ENCODE results near the gene MACO1. TPM values are rescaled to one million over a fixed set of nuclear protein-coding genes. Genes with fewer than 3 reads are reported as not detected.
"Not testable (repeated sequence)": the region's sequence is repeated elsewhere in the genome, so short reads cannot be mapped to it uniquely, and the experiment has no call there.

MACO1 gene
- total RNA-seq, 1 donor from 2014 or later, result 20.4 TPM

DNA sequence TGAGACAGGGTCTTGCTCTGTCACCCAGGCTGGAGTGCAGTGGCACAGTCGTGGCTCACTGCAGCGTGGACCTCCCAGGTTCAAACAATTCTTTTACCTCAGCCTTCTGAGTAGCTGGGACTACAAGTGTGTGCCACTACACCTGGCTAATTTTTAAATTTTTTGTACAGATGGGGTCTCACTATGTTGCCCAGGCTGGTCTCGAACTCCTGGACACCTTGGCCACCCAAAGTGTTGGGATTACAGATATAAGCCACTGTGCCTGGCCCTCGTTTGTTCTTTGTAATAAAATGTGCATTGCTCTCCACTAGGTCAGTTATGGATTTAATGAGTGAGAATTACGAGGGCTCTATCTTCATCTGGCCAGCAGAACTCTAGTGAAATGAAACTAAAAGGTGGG is 13.9 kb downstream of the MACO1 start:
- DNase-seq (ENCODE audit: low spot score); ATAC-seq; intact Hi-C loops (cut with DNase I): not testable (repeated sequence)

DNA sequence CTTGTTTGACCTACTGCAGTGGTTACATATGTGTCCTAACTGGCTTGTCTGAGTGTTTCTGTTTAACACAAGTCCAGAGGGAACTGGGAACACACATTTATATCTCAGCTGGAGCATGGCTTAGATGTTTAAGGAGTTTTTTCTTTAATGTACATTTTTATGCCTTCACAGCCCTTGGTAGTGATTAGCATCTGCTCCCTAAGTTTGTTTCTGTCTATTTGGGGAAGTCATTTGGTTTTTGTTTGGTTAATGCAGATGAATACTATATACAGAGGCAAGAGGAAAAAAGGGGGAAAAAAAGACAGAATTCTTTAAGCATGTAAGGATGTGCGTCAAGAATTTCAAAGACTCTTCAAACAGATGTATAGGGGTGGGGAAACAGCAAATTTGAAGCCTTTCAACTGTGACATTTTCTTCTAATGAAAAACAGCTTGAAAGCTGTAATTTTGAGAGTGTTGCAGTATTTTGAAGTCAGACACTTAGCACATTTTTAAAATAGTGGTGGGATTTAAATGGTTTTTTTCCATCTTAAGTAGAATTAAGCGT is 15.4 kb downstream of the MACO1 start:
- ATAC-seq, result no peak
- intact Hi-C loops (cut with DNase I), result no loop called here
- DNase-seq (ENCODE audit: low spot score), result no peak

DNA sequence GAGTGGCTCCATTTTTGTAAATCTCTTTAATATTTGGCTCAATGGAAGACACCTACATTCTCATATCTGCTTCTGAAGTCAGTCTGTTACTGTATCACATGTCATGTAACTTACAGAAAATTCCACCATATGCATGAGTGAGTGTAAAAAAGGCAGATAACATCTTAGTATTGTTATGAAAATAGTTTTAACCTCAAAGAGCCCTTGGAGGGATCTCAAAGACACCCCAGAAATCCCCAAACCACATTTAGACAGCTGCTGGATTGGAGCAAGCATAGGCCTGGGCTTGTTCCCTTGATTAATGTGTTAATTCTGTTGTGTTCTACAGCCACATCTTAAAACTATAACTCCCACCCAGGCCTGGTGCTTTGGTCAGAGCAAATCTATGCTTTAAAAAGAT is 16.9 kb downstream of the MACO1 start:
- ATAC-seq, result no peak
- no peak for DNase-seq (ENCODE audit: low spot score)
- intact Hi-C loops (cut with DNase I), result no loop called here

DNA sequence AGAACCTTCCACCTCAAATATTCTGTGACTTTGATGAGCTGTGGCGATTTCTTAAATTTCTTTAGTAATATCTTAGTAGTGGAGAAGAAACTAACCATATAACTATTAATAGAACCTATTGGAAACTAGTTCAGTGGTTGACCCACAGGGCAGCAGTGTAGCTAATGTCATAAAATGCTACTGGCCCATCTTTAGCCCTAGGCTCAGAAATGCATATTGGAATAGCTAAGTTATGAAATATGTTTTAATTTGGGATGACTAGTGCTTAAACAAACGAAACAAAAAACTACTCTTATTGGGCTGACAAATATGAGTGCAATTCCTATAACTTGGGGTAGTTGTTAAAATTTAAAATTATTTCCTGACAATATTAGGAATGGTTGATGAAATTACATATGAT is 20.2 kb downstream of the MACO1 start:
- intact Hi-C loops (cut with DNase I), result no loop called here
- ATAC-seq (no peak), DNase-seq (ENCODE audit: low spot score) (no peak)

DNA sequence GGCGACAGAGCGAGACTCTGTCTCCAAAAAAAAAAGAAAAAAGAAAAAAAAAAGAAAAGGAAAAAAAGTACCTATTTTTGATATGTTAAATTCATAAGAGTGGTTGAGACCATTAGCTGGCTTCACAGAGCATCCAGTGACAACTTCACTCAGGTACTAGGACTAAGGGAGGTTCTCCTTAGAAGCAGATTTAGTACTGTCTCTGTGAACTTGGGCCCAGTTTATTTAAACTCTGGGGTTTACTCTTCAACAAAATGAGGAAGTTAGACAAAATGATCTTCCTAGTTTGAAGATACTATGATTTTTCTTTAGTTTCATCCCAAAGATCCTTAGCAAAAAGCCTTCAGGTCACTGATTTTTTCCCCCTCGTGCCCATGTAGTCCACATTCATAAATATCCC is 21.2 kb downstream of the MACO1 start:
- ATAC-seq (no peak), DNase-seq (ENCODE audit: low spot score) (no peak)

DNA sequence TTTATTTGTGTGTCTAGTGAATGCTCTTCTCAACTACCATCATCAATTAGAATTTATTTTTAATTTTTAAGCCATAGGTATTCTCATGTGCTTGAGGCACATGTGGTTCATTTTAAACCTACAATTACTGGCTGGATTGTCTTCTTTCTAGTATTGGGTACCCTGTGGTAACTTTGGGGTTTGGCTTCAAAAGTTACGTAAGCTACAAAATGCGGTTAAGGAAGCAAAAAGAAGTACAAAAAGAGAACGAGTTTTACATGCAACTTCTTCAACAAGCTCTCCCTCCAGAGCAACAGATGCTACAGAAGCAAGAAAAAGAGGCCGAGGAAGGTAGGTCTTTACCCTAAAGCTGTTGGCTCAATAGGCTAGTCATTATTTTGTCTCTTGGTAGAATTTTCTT is 25.8 kb downstream of the MACO1 start:
- intact Hi-C loops (cut with DNase I), result no loop called here
- DNase-seq (ENCODE audit: low spot score) (no peak), ATAC-seq (no peak)

More for the DNA sequence above, 21.2 kb downstream of the MACO1 start:
- intact Hi-C loops (cut with DNase I), result no loop called here

DNA sequence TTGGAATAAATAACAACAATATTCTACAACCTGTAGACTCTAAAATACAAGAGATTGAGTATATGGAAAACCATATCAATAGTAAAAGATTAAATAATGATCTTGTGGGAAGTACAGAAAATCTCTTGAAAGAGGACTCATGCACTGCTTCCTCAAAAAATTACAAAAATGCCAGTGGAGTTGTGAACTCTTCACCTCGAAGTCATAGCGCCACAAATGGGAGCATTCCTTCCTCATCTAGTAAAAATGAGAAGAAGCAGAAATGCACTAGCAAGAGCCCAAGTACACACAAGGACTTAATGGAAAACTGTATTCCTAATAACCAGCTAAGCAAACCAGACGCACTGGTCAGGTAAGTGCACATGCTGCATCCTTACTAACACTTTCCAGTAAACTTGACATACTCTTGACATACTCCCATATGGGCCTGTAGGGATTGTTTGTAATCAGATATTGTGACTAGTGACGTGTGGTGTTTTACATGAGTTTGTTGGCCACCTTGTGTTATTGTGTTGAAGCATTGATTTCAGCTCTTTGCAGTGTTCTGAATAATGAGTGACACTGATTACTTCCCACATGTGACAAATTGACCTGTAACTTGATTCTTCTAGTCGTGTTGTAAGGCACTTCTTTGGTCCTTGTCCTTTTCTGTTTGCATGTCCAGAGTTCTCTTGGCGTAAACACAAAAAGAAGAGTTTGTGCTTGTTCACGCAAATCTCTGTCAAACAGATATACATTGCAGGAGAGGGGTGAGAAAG is 28.0 kb downstream of the MACO1 start:
- no peak for DNase-seq (ENCODE audit: low spot score)
- ATAC-seq, result no peak
- intact Hi-C loops (cut with DNase I), result no loop called here

DNA sequence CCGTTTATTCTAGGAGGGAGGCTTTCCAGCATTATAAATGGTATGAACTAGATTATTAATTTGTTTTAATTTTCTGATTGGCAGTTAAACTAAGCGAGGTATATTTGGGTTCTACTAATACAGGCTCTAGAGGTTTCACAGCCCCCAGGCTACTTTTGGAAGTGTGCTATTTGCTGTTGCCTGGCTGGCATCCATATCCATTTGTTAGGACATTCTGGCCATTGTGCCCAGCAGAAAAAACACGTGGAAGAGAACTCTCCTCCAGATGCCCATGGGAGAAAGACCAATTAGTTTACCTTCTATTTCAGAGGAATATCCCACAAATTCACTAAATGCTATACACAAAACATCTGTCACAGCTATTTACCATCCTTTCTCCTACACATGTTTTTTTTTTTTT is 29.3 kb downstream of the MACO1 start:
- ATAC-seq, result no peak
- DNase-seq (ENCODE audit: low spot score), result no peak
- intact Hi-C loops (cut with DNase I), result no loop called here

DNA sequence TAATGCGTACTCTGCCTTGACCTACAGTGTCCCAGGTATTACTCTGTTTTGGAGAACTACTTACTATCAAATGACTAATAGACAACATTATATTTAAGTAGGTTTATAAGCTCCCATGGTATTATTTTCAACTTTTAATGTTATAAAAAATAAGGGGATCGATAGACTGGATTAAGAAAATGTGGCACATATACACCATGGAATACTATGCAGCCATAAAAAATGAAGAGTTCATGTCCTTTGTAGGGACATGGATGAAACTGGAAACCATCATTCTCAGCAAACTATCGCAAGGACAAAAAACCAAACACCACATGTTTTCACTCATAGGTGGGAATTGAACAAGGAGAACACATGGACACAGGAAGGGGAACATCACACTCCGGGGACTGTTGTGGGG is 30.1 kb downstream of the MACO1 start:
- intact Hi-C loops (cut with DNase I); ATAC-seq; DNase-seq (ENCODE audit: low spot score): not testable (repeated sequence)

DNA sequence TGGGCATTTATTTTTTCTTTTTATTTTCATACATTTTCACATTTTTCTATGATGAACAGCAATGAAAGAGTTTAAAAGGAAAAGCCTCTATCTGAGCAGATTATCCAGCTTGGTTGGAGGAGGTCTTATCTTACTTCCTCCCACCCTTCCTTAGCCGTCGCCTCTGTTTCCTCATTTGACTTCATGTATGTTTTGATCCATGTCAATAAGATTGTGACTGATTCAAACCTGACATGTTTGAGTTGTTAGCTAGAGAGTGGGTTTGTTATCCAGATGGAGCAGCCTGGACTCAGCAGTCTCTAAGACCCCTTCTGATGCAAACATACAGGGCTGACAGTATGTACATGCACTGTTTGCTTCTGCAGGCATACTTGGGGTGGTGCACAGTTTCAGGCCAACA is 31.2 kb downstream of the MACO1 start:
- intact Hi-C loops (cut with DNase I), result no loop called here
- ATAC-seq (no peak), DNase-seq (ENCODE audit: low spot score) (no peak)

DNA sequence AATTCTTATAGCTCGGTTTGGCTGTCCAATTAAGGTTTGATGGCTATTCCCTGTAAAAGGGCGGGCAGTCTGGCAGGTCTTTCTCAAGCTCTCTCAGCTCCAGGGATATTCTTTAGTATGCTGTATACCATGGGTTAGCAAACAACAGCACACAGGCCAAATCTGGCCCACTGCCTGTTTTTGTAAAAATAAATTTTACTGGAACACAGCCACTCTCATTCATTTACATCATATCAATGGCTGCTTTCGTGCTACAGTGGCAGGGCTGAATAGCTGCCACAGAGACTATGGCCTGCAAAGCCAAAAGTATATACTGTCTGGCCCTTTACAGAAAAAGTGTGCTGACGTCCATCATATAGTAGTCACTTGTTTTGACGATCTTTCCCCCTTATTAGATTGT is 32.0 kb downstream of the MACO1 start:
- intact Hi-C loops (cut with DNase I), result no loop called here
- no peak for ATAC-seq

DNA sequence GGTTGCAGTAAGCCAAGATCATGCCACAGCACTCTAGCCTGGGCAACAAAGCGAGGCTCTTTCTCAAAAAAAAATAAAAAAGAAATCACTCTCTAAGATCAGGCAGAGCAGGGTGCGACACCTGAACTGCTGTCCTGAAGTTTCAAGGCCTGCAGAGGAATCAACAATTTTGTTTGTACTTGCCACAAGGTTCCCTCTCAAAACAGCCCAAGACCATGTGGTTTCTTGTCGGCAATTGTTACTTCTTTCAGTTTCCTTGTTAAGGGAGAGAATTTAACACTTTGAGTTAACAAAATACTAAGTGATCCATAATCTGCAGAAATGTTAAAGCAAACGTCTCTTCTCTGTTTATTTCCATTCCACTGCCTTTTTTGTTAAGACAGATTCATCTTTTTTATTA is 36.5 kb downstream of the MACO1 start:
- no peak for ATAC-seq
- DNase-seq (ENCODE audit: low spot score), result no peak
- intact Hi-C loops (cut with DNase I), result no loop called here

More for the DNA sequence above, 32.0 kb downstream of the MACO1 start:
- no peak for DNase-seq (ENCODE audit: low spot score)

DNA sequence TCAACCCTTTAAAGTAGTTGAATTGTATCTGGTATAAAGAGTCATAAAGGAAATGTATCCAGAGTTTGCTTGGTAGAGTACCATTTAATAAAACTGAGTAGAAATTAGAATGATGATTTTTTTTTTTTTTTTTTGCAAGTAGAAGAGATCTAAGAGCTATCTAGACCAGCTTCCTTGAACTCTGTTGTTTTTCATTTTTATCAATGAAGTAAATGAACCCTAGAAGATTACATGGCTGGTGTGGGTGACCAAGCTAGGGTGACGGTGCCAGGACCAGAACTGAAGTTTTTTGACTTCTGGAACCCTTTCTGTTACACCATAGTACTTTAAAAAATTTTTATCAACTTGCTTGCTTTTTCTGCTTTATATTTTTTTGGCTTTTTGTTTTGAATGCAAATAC is 36.9 kb downstream of the MACO1 start:
- intact Hi-C loops (cut with DNase I), result no loop called here
- ATAC-seq (no peak), DNase-seq (ENCODE audit: low spot score) (no peak)

DNA sequence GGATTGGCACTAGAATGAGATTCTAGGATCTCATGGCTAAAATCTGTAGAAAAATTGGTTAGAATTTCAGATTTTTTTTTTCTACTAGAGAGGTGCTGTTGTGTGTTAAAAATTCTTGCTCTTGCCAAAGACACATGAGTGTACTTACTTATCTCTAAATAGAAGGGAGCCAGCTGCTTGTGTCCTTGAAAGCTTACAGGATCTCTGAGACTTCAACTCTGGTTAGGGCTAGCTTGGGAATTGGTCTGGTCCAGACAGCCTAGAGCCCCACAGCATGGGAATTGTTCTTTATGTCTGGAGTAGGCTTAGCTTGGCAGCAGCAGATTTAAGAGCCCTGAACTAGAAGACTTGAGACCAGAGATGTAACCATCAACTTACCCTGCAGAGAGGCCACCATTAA is 37.3 kb downstream of the MACO1 start:
- DNase-seq (ENCODE audit: low spot score) (no peak), ATAC-seq (no peak)
- intact Hi-C loops (cut with DNase I), result no loop called here

DNA sequence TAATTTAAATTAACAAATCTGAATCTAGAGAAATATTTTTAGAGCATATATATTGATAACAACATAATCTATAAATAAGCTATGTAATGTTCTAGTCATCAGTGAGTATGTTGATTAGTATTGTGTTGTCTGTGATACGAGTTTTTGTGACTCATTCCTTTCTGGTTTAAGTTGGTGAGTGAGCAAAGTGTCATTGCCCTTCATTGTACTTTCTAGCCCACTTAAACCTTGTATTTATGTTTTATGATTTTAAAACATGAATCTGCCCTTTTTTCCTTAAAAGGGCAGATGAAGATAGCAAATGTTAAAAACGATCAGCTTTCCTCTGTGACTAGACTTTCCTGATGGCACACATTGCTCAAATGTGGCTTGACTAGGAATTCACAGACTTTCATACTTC is 38.5 kb downstream of the MACO1 start:
- ATAC-seq, result no peak
- intact Hi-C loops (cut with DNase I), result no loop called here

DNA sequence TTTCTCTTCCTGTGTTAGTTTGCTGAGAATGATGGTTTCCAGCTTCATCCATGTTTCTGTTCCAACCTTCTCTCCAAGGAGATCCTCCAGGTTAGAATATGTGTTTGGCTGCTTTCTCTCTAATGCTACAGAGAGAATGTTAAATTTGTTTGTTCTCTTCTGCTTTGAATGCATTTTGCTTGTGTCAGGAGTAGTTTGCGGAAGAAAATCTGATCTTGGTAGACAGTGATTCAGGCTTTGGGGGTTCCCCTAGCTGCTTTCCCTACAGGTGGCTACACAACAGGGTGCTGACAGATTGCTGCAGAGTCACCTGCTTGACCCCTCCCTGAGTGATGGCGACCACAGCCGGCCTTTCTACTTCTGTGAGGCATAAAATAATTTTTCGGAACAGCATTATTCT is 41.8 kb downstream of the MACO1 start:
- intact Hi-C loops (cut with DNase I), result no loop called here
- DNase-seq (ENCODE audit: low spot score), result no peak
- no peak for ATAC-seq

More for the DNA sequence above, 38.5 kb downstream of the MACO1 start:
- DNase-seq (ENCODE audit: low spot score), result no peak

DNA sequence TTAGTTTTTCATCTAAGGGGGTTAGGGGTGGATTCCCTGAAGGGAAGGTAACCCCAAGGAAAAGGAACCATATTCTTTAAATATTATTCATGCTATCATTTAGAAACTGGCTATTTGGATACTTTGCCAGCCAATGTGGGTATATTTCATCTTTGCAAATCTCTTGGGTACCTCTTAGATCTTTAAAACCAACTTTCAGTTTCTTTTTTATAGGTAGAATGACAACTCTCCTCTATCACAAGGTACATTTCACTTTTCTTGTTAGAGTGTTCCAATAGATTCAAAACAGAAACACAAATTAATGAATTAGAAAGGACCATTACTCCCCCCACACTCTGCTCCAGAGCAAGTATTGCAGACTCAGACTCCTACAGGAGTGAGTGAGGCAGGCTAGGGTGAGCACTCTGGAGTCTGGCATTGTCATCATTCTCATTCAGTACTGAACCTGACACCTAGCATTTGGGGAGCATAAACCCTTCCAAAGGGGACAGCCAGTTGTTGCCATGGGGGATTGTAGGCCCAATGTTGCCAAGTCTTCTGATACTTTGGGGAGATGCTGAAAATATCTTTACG is 43.0 kb downstream of the MACO1 start:
- ATAC-seq, result no peak
- intact Hi-C loops (cut with DNase I), result no loop called here
- no peak for DNase-seq (ENCODE audit: low spot score)

DNA sequence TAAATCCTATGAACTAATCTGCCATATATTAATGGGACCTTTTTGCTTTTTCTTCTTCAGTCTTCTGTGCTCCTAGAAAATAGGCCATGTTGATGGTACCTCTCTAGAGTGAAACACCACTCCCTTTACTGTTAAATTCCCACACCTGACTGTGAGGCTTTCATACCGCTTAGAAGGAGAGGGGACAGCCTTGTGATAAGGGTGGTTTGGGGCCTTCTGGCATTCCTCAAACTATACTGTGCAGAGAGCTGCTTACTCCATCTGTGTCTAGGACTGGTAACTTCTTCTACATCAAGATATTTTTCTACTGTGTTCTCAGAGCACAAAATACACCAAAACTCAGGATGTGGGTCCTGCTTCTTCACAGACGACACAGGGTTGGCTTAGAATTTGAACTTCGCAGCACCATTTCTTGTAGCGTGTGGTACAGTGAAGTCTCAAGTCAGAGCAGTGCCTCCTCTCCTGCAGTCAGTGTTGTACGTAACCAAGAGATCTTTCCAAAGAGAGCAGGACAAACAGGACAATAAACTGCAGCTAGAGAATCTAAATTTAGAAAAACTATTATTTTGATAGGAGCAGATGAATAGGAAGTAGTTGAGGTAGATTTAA is 43.8 kb downstream of the MACO1 start:
- DNase-seq (ENCODE audit: low spot score), result no peak
- ATAC-seq, result no peak
- intact Hi-C loops (cut with DNase I), result no loop called here

DNA sequence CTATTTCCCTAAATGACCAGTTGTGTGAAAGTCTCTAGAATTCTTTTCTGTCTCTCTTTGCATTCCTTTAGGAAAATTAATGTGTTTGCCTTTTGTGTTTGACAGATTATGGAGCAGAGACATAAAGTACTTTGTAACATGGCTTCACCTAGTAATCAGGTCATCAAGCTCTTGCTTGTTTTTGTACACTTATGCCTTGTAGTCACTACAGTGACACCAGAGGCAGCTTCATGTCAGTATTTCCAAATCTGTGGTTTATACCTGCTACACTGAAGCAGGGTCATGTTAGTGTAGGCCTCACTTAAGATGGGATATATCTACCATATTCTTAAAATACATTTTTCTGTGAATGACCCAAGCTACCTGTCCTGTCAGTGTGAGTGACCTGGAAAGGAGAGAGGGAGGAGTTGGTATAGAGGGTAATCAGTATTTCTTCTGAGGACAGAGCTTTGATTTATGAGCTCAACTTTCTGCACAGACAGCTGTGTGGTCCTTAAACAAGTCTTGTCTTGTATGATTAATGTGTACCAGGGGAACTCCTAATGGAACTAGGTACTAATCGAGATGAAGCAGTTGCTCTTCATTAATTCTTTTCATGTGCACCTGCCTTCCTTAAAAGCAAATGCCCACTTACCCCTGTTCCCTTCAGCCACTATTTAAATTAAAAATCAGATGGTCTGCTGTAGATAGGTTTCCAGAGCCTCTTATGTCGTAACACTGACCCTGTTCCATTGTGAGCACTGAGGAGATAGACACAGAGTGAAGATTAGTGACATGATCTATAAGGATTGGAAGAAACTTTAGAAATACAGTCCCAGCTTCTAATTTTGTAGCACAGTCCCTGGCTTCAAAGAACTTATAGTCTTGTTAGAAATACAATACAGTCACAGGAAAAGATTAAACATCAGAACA is 45.7 kb downstream of the MACO1 start:
- intact Hi-C loops (cut with DNase I), result no loop called here
- no peak for ATAC-seq

More for the DNA sequence above, 45.7 kb downstream of the MACO1 start:
- DNase-seq (ENCODE audit: low spot score), result no peak

All from sciatic nerve (tissue), 2 donors.